ENCODE measurements around the gene GUCY1A1.

GUCY1A1 gene

GRCh38 chr4:155751569-155751968 is 84.9 kb downstream of the GUCY1A1 start:
- no peak for TF ChIP-seq ZFX (IDR thresholded peaks at IDR 0.05)
- no peak for TF ChIP-seq CTCF (conservative IDR thresholded peaks at IDR 0.05)
- no peak overlapping the region for H3K27ac ChIP-seq

GRCh38 chr4:155757745-155758265 is 91.2 kb downstream of the GUCY1A1 start:
- TF ChIP-seq CTCF (conservative IDR thresholded peaks at IDR 0.05) (no peak), ZFX (IDR thresholded peaks at IDR 0.05) (no peak)
- H3K27ac ChIP-seq: no peak overlapping the region

- peak within 1 kb of the TSS; percentile 75 for H3K27ac ChIP-seq
- TF ChIP-seq CTCF (conservative IDR thresholded peaks at IDR 0.05) (peak; percentile 51), ZFX (IDR thresholded peaks at IDR 0.05) (peak; percentile 40; the same call in 1 of the 2 replicates)
These were observed 92.1 kb downstream of the GUCY1A1 start, which contains the start of gene GUCY1B1 for GRCh38 chr4:155758481-155759371. Gene GUCY1B1 (plus strand): TSS chr4:155759021. CDS start chr4:155759141, 120 bp downstream.

- TF ChIP-seq ZFX (IDR thresholded peaks at IDR 0.05): no peak
- TF ChIP-seq CTCF (conservative IDR thresholded peaks at IDR 0.05): no peak
- peak overlapping the region; percentile 75 for H3K27ac ChIP-seq
These were observed 93.0 kb downstream of the GUCY1A1 start for GRCh38 chr4:155759372-155760252.

- no peak for TF ChIP-seq ZFX (IDR thresholded peaks at IDR 0.05)
- TF ChIP-seq CTCF (conservative IDR thresholded peaks at IDR 0.05): no peak
- no peak overlapping the region for H3K27ac ChIP-seq
These were observed 94.4 kb downstream of the GUCY1A1 start for GRCh38 chr4:155761047-155761446.

- H3K27ac ChIP-seq: no peak overlapping the region
These were observed 95.3 kb downstream of the GUCY1A1 start for GRCh38 chr4:155761916-155762315.

More at GRCh38 chr4:155761916-155762315, 95.3 kb downstream of the GUCY1A1 start:
- TF ChIP-seq CTCF (conservative IDR thresholded peaks at IDR 0.05) (no peak), ZFX (IDR thresholded peaks at IDR 0.05) (no peak)
